ENCODE results near the gene ZBTB1.

ZBTB1 gene

GRCh38 chr14:64502887-64503433 is 1.6 kb upstream of the ZBTB1 start:
- peak; percentile 17 to 31 for DNase-seq (ENCODE audit: low read depth in 2 of 2)
- no peak for TF ChIP-seq CTCF (IDR thresholded peaks at IDR 0.05; ENCODE audit: low read depth, low read length)
- peak overlapping the region; percentile 87 to 88 for H3K4me3 ChIP-seq (replicated peaks in 1 of 2; ENCODE audit: low read depth in 2 of 2, low read length in 2 of 2)

- peak; percentile 91 to 96 for DNase-seq (ENCODE audit: low read depth in 2 of 2)
- peak within 1 kb of the TSS; percentile 87 to 88 for H3K4me3 ChIP-seq (replicated peaks in 1 of 2; ENCODE audit: low read depth in 2 of 2, low read length in 2 of 2)
- TF ChIP-seq CTCF (IDR thresholded peaks at IDR 0.05; ENCODE audit: low read depth, low read length), result no peak
Measured at GRCh38 chr14:64503434-64504309, 898 bp upstream of the ZBTB1 start, which contains the start of gene ZBTB25. Gene ZBTB25 (minus strand): TSS chr14:64503838. CDS start chr14:64490533, 13,305 bp downstream.

- no peak for TF ChIP-seq CTCF (IDR thresholded peaks at IDR 0.05; ENCODE audit: low read depth, low read length)
- peak; percentile 85 to 89 for DNase-seq (ENCODE audit: low read depth in 2 of 2)
- peak overlapping the region; percentile 71 to 88 for H3K4me3 ChIP-seq (replicated peaks in 1 of 2; ENCODE audit: low read depth in 2 of 2, low read length in 2 of 2)
Measured at GRCh38 chr14:64504897-64505794, 576 bp downstream of the ZBTB1 start.

- TF ChIP-seq CTCF (IDR thresholded peaks at IDR 0.05; ENCODE audit: low read depth, low read length), result no peak
- peak overlapping the region; percentile 16 to 88 for H3K4me3 ChIP-seq (replicated peaks in 1 of 2; ENCODE audit: low read depth in 2 of 2, low read length in 2 of 2)
- no peak for DNase-seq (ENCODE audit: low read depth in 2 of 2)
Measured at GRCh38 chr14:64506721-64507120, 2.2 kb downstream of the ZBTB1 start.

- H3K4me3 ChIP-seq (replicated peaks in 1 of 2; ENCODE audit: low read depth in 2 of 2, low read length in 2 of 2), result no peak overlapping the region
- peak; percentile 15 to 56 for DNase-seq (ENCODE audit: low read depth in 2 of 2)
- no peak for TF ChIP-seq CTCF (IDR thresholded peaks at IDR 0.05; ENCODE audit: low read depth, low read length)
Measured at GRCh38 chr14:64507376-64508156, 3.0 kb downstream of the ZBTB1 start.

Measured in cardiac fibroblast (primary cell).